ENCODE data around the gene ADAM29. TPM values are rescaled to one million over a fixed set of nuclear protein-coding genes. Genes with fewer than 3 reads are reported as not detected.

The ADAM29 gene
- total RNA-seq, 6 experiments from 2014 or later, result not detected

GRCh38 chr4:174910271-174910670 lies 7.9 kb upstream of the ADAM29 start:
- Histone ChIP-seq H3K36me3 (no peaks in the 10 kb centered on the region), H3K4me3 (no peak overlapping the region), H3K27ac (no peak overlapping the region), H3K9me3 (no peaks in the 10 kb centered on the region), H3K4me1 (no peaks in the 10 kb centered on the region), H3K27me3 (no peaks in the 10 kb centered on the region)
- WGBS (ENCODE audit: insufficient coverage, low coverage, low lambda C conversion rate, missing lambda C conversion rate), result 57% methylated on average over 1 of the region's 1 CpG
- TF ChIP-seq POLR2A (IDR thresholded peaks at IDR 0.05), result no peak
- TF ChIP-seq, protein P1, sequence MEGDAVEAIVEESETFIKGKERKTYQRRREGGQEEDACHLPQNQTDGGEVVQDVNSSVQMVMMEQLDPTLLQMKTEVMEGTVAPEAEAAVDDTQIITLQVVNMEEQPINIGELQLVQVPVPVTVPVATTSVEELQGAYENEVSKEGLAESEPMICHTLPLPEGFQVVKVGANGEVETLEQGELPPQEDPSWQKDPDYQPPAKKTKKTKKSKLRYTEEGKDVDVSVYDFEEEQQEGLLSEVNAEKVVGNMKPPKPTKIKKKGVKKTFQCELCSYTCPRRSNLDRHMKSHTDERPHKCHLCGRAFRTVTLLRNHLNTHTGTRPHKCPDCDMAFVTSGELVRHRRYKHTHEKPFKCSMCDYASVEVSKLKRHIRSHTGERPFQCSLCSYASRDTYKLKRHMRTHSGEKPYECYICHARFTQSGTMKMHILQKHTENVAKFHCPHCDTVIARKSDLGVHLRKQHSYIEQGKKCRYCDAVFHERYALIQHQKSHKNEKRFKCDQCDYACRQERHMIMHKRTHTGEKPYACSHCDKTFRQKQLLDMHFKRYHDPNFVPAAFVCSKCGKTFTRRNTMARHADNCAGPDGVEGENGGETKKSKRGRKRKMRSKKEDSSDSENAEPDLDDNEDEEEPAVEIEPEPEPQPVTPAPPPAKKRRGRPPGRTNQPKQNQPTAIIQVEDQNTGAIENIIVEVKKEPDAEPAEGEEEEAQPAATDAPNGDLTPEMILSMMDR (IDR thresholded peaks at IDR 0.05), result no peak
- intact Hi-C loops (cut with DNase I), result no loop called here
- ATAC-seq, result no peak
- no peak for DNase-seq

- no peaks in the 10 kb centered on the region for H3K9me3 ChIP-seq
- no peaks in the 10 kb centered on the region for H3K36me3 ChIP-seq
- intact Hi-C loops (cut with DNase I), result no loop called here
- H3K4me3 ChIP-seq, result no peak overlapping the region
- H3K27me3 ChIP-seq, result no peaks in the 10 kb centered on the region
- H3K27ac ChIP-seq, result no peak overlapping the region
- DNase-seq, result no peak
- no peak for TF ChIP-seq POLR2A (IDR thresholded peaks at IDR 0.05)
- TF ChIP-seq, protein P1 (IDR thresholded peaks at IDR 0.05), result no peak
- 39% methylated on average over 3 of the region's 3 CpGs for WGBS (ENCODE audit: insufficient coverage, low coverage, low lambda C conversion rate, missing lambda C conversion rate)
- no peaks in the 10 kb centered on the region for H3K4me1 ChIP-seq
- no peak for ATAC-seq
Measured at GRCh38 chr4:174912919-174913543, 5.1 kb upstream of the ADAM29 start.

DNA sequence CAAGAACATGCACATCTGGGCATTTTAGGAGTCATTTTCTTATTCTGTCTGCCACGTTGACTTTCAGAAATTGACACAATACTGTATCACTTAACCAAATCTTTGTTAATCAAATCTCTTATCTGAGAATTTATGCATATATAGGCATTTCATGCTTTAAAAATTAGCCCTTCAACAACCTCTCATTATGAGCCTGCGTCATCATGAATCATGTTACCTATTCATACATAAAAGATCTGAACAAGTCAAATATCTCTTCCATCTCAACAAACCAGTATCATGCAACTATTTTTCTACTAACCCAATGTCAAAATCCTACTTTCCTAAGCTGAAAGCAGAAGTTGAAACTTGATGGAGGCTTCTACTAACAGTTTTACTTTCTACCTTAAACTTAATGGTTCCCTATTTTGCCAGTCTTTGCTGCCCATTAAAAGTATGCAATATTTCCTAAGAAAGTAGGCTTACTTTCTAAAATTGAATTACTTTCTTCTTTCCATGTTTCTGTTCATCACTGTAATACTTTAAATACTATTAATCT lies 1.8 kb downstream of the ADAM29 start:
- Histone ChIP-seq H3K36me3 (no peaks in the 10 kb centered on the region), H3K4me1 (no peaks in the 10 kb centered on the region), H3K9me3 (no peaks in the 10 kb centered on the region), H3K4me3 (no peak overlapping the region), H3K27ac (no peak overlapping the region), H3K27me3 (no peaks in the 10 kb centered on the region)
- ATAC-seq, result no peak
- 25% methylated on average over 2 of the region's 2 CpGs for WGBS (ENCODE audit: insufficient coverage, low coverage, low lambda C conversion rate, missing lambda C conversion rate)
- no peak for DNase-seq
- TF ChIP-seq, protein P1 (IDR thresholded peaks at IDR 0.05), result no peak
- TF ChIP-seq POLR2A (IDR thresholded peaks at IDR 0.05), result no peak
- intact Hi-C loops (cut with DNase I), result no loop called here

- DNase-seq, result no peak
- intact Hi-C loops (cut with DNase I), result no loop called here
- Histone ChIP-seq H3K4me3 (no peak overlapping the region), H3K9me3 (no peaks in the 10 kb centered on the region), H3K27me3 (no peaks in the 10 kb centered on the region), H3K36me3 (no peaks in the 10 kb centered on the region), H3K4me1 (no peaks in the 10 kb centered on the region), H3K27ac (no peak overlapping the region)
- no peak for ATAC-seq
- WGBS (ENCODE audit: insufficient coverage, low coverage, low lambda C conversion rate, missing lambda C conversion rate), result 46% methylated on average over 3 of the region's 3 CpGs
- TF ChIP-seq, protein P1 (IDR thresholded peaks at IDR 0.05), result no peak
- no peak for TF ChIP-seq POLR2A (IDR thresholded peaks at IDR 0.05)
Measured at GRCh38 chr4:174926958-174927357, 8.8 kb downstream of the ADAM29 start.
